AG04450 (cell line): ENCODE measurements around the gene HMGB3. TPM values are rescaled to one million over a fixed set of nuclear protein-coding genes. Genes with fewer than 3 reads are reported as not detected.

Source experiments
- CTCF ChIA-PET: fragments of 300-600, 350-600 bp; formaldehyde crosslinking; extraction: SDS; loops from one replicate; lab custom pipeline; 2022; ENCODE audit warnings: antibody characterized with exemption, inconsistent platforms; lab: Charles Lee
- POLR2A ChIA-PET: fragments of 350-600 bp; formaldehyde crosslinking; extraction: SDS; loops from one replicate; lab custom pipeline; 2021; ENCODE audit warnings: antibody characterized with exemption, inconsistent platforms; lab: Yijun Ruan, JAX
- DNase-seq: peaks from one replicate; pipeline ENCODE4 v3.0.0-alpha.2; 2011; ENCODE audit warnings: low read depth, low spot score
- H3K27ac ChIP-seq: one replicate; pipeline ENCODE4 v1.5.1; 2012; ENCODE audit warnings: low read depth, low read length, control low read depth
- H3K27me3 ChIP-seq: one replicate; pipeline ENCODE4 v1.6.0; 2012; ENCODE audit warnings: low read length; ENCODE audit not compliant: control insufficient read depth, insufficient read depth
- H3K4me3 ChIP-seq: 2 replicates; pipeline ENCODE4 v1.5.1; 2011; ENCODE audit warnings: mild to moderate bottlenecking, low read depth, low read length, control low read depth
- H3K9me3 ChIP-seq: 2 replicates; pipeline ENCODE4 v1.5.1; 2012; ENCODE audit warnings: low read length; ENCODE audit not compliant: control insufficient read depth, insufficient read depth
- polyA plus RNA-seq: library from polyadenylated mRNA; depleted of rRNA; stranded (reverse); fragments of >200 nt; gene quantifications from 2 replicates; pipeline ENCODE4 v1.2.3, GENCODE V29; 2011
- TF ChIP-seq, protein P1 (sequence below): IDR thresholded peaks from 2 replicates; pipeline ENCODE4 v1.5.1; 2011; ENCODE audit warnings: low read depth, low read length, control low read depth, inconsistent platforms

The HMGB3 gene
- polyA plus RNA-seq, 1 experiment: 21.1 TPM

DNA sequence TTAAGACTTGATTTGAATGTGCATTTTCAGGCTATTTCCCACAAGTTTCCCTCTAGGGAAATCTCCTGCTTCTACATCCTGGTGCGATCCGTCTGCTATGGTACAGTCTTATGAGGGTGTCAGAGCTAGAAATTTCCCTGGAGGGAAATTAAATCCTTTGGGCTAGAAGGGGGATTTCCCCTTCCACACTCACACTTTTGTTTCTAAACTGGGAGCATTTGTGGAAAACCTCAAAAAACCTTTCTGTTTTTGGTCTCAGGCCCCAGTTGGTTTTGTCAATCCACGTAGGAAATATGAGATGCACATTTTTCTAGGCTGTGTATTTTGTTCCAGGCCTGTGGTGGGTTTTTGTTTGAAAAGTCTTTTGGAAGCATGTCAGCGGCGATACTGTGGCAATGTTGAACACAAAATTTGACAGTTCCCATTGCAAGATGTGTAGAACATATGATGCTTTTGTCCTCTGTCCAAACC is 17.8 kb downstream of the HMGB3 start:
- Histone ChIP-seq H3K4me3 (no peak overlapping the region), H3K9me3 (no peaks in the 10 kb centered on the region), H3K27me3 (no peaks in the 10 kb centered on the region), H3K27ac (no peak overlapping the region)
- no peak for DNase-seq
- TF ChIP-seq, protein P1, sequence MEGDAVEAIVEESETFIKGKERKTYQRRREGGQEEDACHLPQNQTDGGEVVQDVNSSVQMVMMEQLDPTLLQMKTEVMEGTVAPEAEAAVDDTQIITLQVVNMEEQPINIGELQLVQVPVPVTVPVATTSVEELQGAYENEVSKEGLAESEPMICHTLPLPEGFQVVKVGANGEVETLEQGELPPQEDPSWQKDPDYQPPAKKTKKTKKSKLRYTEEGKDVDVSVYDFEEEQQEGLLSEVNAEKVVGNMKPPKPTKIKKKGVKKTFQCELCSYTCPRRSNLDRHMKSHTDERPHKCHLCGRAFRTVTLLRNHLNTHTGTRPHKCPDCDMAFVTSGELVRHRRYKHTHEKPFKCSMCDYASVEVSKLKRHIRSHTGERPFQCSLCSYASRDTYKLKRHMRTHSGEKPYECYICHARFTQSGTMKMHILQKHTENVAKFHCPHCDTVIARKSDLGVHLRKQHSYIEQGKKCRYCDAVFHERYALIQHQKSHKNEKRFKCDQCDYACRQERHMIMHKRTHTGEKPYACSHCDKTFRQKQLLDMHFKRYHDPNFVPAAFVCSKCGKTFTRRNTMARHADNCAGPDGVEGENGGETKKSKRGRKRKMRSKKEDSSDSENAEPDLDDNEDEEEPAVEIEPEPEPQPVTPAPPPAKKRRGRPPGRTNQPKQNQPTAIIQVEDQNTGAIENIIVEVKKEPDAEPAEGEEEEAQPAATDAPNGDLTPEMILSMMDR: no peak
- ChIA-PET CTCF (no interaction called here), POLR2A (no interaction called here)

DNA sequence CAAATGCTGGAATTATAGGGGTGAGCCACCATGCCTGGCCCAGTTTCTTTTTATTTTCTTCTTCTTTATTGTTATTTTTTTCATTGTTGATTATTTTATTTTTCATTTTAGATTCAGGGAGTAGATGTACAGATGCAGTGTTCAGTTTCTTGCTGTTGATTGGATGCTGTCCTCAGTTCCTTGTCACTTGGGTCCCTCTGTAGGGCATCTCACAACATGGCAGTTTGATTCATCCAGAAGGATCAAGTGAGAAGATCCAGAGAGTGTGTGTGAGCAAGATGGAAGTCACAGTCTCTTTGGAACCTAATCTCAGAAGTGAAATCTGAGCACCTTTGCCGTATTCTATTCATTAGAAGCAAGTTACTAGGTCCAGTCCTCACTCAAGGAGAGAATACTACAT is 20.9 kb downstream of the HMGB3 start:
- TF ChIP-seq, protein P1: no peak; the same call in 1 of the 2 replicates
- POLR2A ChIA-PET: no interaction called here
- Histone ChIP-seq H3K4me3 (no peak overlapping the region), H3K9me3 (no peaks in the 10 kb centered on the region), H3K27me3 (no peaks in the 10 kb centered on the region), H3K27ac (no peak overlapping the region)
- CTCF ChIA-PET: no interaction called here
- no peak for DNase-seq

DNA sequence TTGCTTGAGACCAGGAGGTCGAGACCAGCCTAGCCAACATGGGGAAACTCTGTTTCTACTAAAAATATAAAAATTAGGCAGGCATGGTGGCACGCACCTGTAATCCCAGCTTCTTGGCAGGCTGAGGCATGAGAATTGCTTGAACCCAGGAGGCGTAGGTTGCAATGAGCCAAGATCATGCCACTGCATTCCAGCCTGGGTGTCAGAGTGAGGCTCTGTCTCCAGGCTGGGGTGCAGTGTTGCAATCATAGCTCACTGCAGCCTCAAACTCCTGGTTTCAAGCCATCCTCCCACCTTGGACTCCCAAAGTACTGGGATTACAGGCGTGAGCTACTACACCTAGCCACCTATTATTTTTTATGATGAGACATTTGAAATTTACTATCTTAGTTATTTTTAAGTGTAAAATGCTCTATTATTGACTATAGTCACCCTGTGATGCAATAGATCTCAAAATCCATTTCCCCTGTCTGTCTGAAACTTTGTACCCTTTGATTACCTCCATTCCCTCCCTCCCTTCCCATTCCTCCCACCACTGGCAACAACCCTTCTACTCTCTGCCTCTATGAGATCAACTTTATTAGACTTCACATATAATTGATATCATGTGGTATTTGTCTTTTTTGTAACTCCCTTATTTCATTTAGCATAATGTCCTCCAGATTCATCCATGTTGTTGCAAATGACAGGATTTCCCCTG is 23.4 kb downstream of the HMGB3 start:
- ChIA-PET CTCF (no interaction called here), POLR2A (no interaction called here)
- H3K4me3 ChIP-seq: no peak overlapping the region
- H3K27me3 ChIP-seq: no peaks in the 10 kb centered on the region
- TF ChIP-seq, protein P1: no peak
- H3K9me3 ChIP-seq: no peaks in the 10 kb centered on the region
- no peak for DNase-seq
- H3K27ac ChIP-seq: no peak overlapping the region

DNA sequence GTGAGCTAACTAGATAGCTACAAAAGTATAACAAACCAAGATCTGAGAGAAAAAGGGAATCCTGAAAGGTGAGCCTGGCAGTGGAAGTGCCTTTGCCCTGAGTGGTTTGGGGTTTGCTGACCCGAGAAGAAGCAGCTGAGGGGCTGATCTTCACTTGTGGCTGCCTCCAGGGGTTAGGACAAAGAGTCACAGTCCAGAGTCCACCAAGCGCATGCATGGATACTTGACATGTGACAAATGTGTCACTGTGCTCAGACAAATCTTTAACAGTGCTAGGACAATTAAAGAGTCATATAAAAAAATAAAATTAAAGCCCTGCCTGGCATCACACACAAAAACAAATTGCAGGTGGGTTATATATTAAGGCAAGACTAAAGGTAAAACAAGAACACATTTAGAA is 26.4 kb downstream of the HMGB3 start:
- Histone ChIP-seq H3K4me3 (no peak overlapping the region), H3K27ac (no peak overlapping the region), H3K27me3 (no peaks in the 10 kb centered on the region), H3K9me3 (no peaks in the 10 kb centered on the region)
- ChIA-PET POLR2A (no interaction called here), CTCF (no interaction called here)
- TF ChIP-seq, protein P1: no peak
- no peak for DNase-seq

DNA sequence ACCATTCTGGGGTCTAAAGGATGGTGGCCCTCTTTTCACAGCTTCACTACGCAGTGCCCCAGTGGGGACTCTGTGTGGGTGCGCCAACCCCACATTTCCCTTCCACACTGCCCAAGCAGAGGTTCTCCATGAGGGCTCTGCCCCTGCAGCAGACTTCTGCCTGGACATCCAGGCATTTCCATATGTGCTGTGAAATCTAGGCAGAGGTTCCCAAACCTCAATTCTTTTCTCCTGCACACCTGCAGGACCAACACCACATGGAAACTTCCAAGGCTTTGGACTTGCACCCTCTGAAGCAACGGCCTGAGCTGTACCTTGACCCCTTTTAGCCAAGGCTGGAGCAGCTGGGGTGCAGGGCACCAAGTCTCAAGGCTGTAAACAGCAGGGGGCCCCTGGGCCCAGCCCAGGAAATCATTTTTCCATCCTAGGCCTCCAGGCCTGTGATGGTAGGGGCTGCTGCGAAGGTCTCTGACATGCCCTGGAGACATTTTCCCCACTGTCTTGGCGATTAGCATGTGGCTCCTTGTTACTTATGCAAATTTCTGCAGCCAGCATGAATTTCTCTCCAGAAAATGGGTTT is 30.1 kb downstream of the HMGB3 start:
- no peak for DNase-seq
- no peak overlapping the region for H3K4me3 ChIP-seq
- TF ChIP-seq, protein P1: no peak
- H3K27me3 ChIP-seq: no peaks in the 10 kb centered on the region
- ChIA-PET CTCF (no interaction called here), POLR2A (no interaction called here)
- no peaks in the 10 kb centered on the region for H3K9me3 ChIP-seq
- no peak overlapping the region for H3K27ac ChIP-seq
